Left ventricle myocardium inferior (tissue), 1 donor: Measurements from ENCODE around the gene TRMT44. TPM values are rescaled to one million over a fixed set of nuclear protein-coding genes. Genes with fewer than 3 reads are reported as not detected.

Source experiments
- DNase-seq: peaks from one replicate; pipeline ENCODE4 v3.0.0-alpha.2; 2020
- H3K27ac ChIP-seq: fragments of 200-600 bp; replicated peaks from 2 replicates; pipeline ENCODE4 v1.8.0; 2021
- H3K27me3 ChIP-seq: fragments of 200-600 bp; 2 replicates; pipeline ENCODE4 v1.8.0; 2021; ENCODE audit warnings: low read depth
- H3K36me3 ChIP-seq: fragments of 200-600 bp; 2 replicates; pipeline ENCODE4 v1.8.0; 2021
- H3K4me1 ChIP-seq: fragments of 200-600 bp; 2 replicates; pipeline ENCODE4 v1.8.0; 2021
- H3K4me3 ChIP-seq: fragments of 200-600 bp; 2 replicates; pipeline ENCODE4 v1.8.0; 2021; ENCODE audit warnings: mild to moderate bottlenecking, moderate library complexity
- H3K9me3 ChIP-seq: fragments of 200-600 bp; replicated peaks from 2 replicates; pipeline ENCODE4 v1.8.0; 2021
- CTCF ChIP-seq: fragments of 200-600 bp; IDR thresholded peaks from 2 replicates; pipeline ENCODE4 v1.8.0; 2021; ENCODE audit warnings: antibody characterized with exemption, mild to moderate bottlenecking, borderline replicate concordance
- intact Hi-C: fragments of 100-400 bp; cut with micrococcal nuclease; formaldehyde crosslinking; loops from one replicate; pipeline ENCODE4 v1.11.0; 2022
- total RNA-seq: library from RNA; stranded (reverse); fragmentation: NEBNext Ultra II Directional; extraction: Animal tissue kit (Norgen Biotek cat#: 25700); gene quantifications from one replicate; pipeline ENCODE4 v1.2.1, GENCODE V29; 2021
- donor health status: DM: no; HTN: yes; CAD: no; lungs with severe emphysema.

The TRMT44 gene
- total RNA-seq, 1 donor from 2014 or later: 9.2 TPM

- Histone ChIP-seq H3K4me1 (peaks cover 17% of the 10 kb centered on the region), H3K27ac (peak overlapping the region; percentile 55), H3K9me3 (no peaks in the 10 kb centered on the region), H3K36me3 (peaks cover 49% of the 10 kb centered on the region), H3K4me3 (no peak overlapping the region), H3K27me3 (no peaks in the 10 kb centered on the region)
- no peak for DNase-seq
- intact Hi-C loops: no loop called here
- no peak for TF ChIP-seq CTCF
Measured at GRCh38 chr4:8473198-8473919, 32.8 kb downstream of the TRMT44 start.

- no peak for TF ChIP-seq CTCF
- H3K4me3 ChIP-seq: no peak overlapping the region
- H3K36me3 ChIP-seq: peaks cover 48% of the 10 kb centered on the region
- H3K9me3 ChIP-seq: no peaks in the 10 kb centered on the region
- no peak for DNase-seq
- no peaks in the 10 kb centered on the region for H3K27me3 ChIP-seq
- intact Hi-C loops: no loop called here
- H3K27ac ChIP-seq: no peak overlapping the region
- H3K4me1 ChIP-seq: peaks cover 17% of the 10 kb centered on the region
Measured at GRCh38 chr4:8473920-8474590, 33.5 kb downstream of the TRMT44 start.

- Histone ChIP-seq H3K4me3 (no peak overlapping the region), H3K36me3 (peaks cover 40% of the 10 kb centered on the region), H3K4me1 (peaks cover 17% of the 10 kb centered on the region), H3K27me3 (no peaks in the 10 kb centered on the region), H3K27ac (no peak overlapping the region), H3K9me3 (no peaks in the 10 kb centered on the region)
- no peak for DNase-seq
- intact Hi-C loops: no loop called here
- no peak for TF ChIP-seq CTCF
Measured at GRCh38 chr4:8474856-8475255, 34.3 kb downstream of the TRMT44 start.

- Histone ChIP-seq H3K36me3 (peaks cover 37% of the 10 kb centered on the region), H3K27ac (no peak overlapping the region), H3K9me3 (no peaks in the 10 kb centered on the region), H3K4me3 (no peak overlapping the region), H3K27me3 (no peaks in the 10 kb centered on the region), H3K4me1 (peaks cover 17% of the 10 kb centered on the region)
- TF ChIP-seq CTCF: no peak
- intact Hi-C loops: no loop called here
- DNase-seq: no peak
Measured at GRCh38 chr4:8475751-8476575, 35.4 kb downstream of the TRMT44 start.

GRCh38 chr4:8477095-8477635 is 36.6 kb downstream of the TRMT44 start:
- Histone ChIP-seq H3K4me3 (no peak overlapping the region), H3K27ac (no peak overlapping the region), H3K36me3 (peaks cover 33% of the 10 kb centered on the region), H3K9me3 (no peaks in the 10 kb centered on the region), H3K27me3 (no peaks in the 10 kb centered on the region), H3K4me1 (peaks cover 17% of the 10 kb centered on the region)
- TF ChIP-seq CTCF: no peak
- intact Hi-C loops: no loop called here
- no peak for DNase-seq
